GM18502 (cell line): ENCODE data around the gene KIF13A.
"Not testable (repeated sequence)": the region's sequence is repeated elsewhere in the genome, so short reads cannot be mapped to it uniquely, and the experiment has no call there.

Source experiments
- ATAC-seq: cut with Tn5 transposase; IDR thresholded peaks from one replicate; pipeline ENCODE4 v1.9.1; 2021; ENCODE audit warnings: mild to moderate bottlenecking; ENCODE audit not compliant: unreplicated experiment, poor library complexity

Gene KIF13A

GRCh38 chr6:17905611-17906592 is 81.5 kb downstream of the KIF13A start:
- no peak for ATAC-seq

- ATAC-seq: no peak
Observed at GRCh38 chr6:17904491-17905120, 82.8 kb downstream of the KIF13A start.

GRCh38 chr6:17902974-17903373 is 84.5 kb downstream of the KIF13A start:
- no peak for ATAC-seq

GRCh38 chr6:17901493-17901892 is 85.9 kb downstream of the KIF13A start:
- no peak for ATAC-seq

GRCh38 chr6:17900011-17900410 is 87.4 kb downstream of the KIF13A start:
- ATAC-seq: no peak

GRCh38 chr6:17899491-17899890 is 87.9 kb downstream of the KIF13A start:
- no peak for ATAC-seq

- ATAC-seq: no peak
Observed at GRCh38 chr6:17897681-17898080, 89.8 kb downstream of the KIF13A start.

GRCh38 chr6:17894905-17895304 is 92.5 kb downstream of the KIF13A start:
- no peak for ATAC-seq

GRCh38 chr6:17894191-17894590 is 93.2 kb downstream of the KIF13A start:
- ATAC-seq: no peak

- no peak for ATAC-seq
Observed at GRCh38 chr6:17892097-17892686, 95.2 kb downstream of the KIF13A start.

GRCh38 chr6:17890309-17890708 is 97.1 kb downstream of the KIF13A start:
- ATAC-seq: no peak

- not testable (repeated sequence) for ATAC-seq
Observed at GRCh38 chr6:17889777-17890176, 97.7 kb downstream of the KIF13A start.

- no peak for ATAC-seq
Observed at GRCh38 chr6:17886891-17887290, 100.5 kb downstream of the KIF13A start.

- ATAC-seq: no peak
Observed at GRCh38 chr6:17885889-17886576, 101.4 kb downstream of the KIF13A start.

- ATAC-seq: peak; percentile 87
Observed at GRCh38 chr6:17884498-17885478, 102.6 kb downstream of the KIF13A start.

- no peak for ATAC-seq
Observed at GRCh38 chr6:17883665-17884497, 103.6 kb downstream of the KIF13A start.

GRCh38 chr6:17881085-17881858 is 106.2 kb downstream of the KIF13A start:
- no peak for ATAC-seq

GRCh38 chr6:17879184-17879583 is 108.3 kb downstream of the KIF13A start:
- ATAC-seq: no peak
